ENCODE measurements around the gene CDCA4. TPM values are rescaled to one million over a fixed set of nuclear protein-coding genes. Genes with fewer than 3 reads are reported as not detected.

Gene CDCA4
- total and polyA plus RNA-seq, 2 donors (not counting 1 experiment from before 2014, with no cell fraction given), result 6.3 to 11.7 TPM

DNA sequence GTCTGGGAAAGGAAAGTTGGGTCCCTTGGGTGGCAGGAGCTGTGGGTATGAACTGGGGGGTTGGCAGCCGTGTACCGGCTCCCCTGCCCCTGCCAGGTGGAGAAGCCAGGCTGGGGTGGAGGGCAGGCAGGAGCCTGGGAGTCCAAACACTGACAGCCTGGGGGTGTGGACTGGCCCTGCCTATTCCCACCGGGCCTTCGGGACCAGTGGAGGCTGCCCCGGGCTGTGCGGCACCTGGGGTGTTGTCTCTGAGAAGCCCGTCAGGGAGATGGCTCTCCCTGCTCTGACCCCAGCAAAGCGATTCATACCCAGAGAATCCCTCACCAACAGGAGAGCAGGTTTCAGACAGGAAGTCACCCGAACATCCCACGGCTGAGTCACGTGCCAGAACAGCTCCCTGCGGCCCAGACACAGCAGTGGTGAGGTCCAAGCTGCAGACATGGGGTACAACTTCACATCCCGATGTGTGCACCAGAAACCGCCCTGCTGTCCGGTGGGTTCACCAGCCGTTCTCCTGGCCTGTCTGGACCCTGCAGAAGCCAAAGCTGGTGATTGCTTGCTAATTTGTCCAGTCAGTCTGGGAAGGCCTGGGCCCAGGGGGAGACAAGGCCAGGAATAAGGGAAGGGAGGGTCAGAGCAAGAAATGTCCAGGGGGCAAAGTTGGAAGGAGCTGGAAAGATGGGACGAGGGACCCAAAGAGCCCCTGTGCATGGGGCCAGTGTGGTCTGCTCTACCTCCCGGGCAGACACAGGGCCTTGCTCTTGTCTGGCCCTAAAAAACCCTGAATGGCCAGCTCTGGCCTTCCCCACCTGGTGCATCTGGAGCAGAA, 46.5 kb upstream of the CDCA4 start:
- Histone ChIP-seq H4K20me1 (ENCODE audit: control insufficient read depth, insufficient read depth, low read length, poor library complexity, severe bottlenecking) (peaks cover 12% of the 10 kb centered on the region), H3K79me2 (ENCODE audit: control insufficient read depth, insufficient read depth, low read length) (peaks cover 100% of the 10 kb centered on the region), H3K9me3 (ENCODE audit: control extremely low read depth in 1 of 3, control insufficient read depth in 2 of 3, insufficient read depth in 1 of 3, low read length in 2 of 3) (no peaks in the 10 kb centered on the region), H2AFZ (ENCODE audit: insufficient read depth, low read depth, low read length, poor library complexity, severe bottlenecking) (peak overlapping the region; percentile 61), H3K4me1 (ENCODE audit: control insufficient read depth in 2 of 2, insufficient read depth in 2 of 2, low read length in 2 of 2) (peaks cover 74 to 90% of the 10 kb centered on the region in 2 donors), H3K4me3 (ENCODE audit: control extremely low read depth in 1 of 5, extremely low read depth in 1 of 5, insufficient read depth in 1 of 5, low read depth in 2 of 5, low read length in 4 of 5) (no peak overlapping the region), H3K9ac (ENCODE audit: low read length) (peak overlapping the region; percentile 99), H3K27ac (ENCODE audit: low read length in 2 of 2) (peak overlapping the region; percentile 93 to 98), H3K4me2 (replicated peaks; ENCODE audit: low read depth, low read length, poor library complexity, severe bottlenecking) (peak overlapping the region; percentile 97), H3K27me3 (replicated peaks in 1 of 4; ENCODE audit: control extremely low read depth in 1 of 4, control insufficient read depth in 3 of 4, insufficient read depth in 4 of 4, low read length in 3 of 4) (no peaks in the 10 kb centered on the region), H3K36me3 (replicated peaks in 1 of 2; ENCODE audit: control extremely low read depth in 1 of 2, control insufficient read depth in 1 of 2, extremely low read depth in 1 of 2, insufficient read depth in 2 of 2, low read length in 1 of 2) (no peaks in the 10 kb centered on the region)
- TF ChIP-seq, protein P1, sequence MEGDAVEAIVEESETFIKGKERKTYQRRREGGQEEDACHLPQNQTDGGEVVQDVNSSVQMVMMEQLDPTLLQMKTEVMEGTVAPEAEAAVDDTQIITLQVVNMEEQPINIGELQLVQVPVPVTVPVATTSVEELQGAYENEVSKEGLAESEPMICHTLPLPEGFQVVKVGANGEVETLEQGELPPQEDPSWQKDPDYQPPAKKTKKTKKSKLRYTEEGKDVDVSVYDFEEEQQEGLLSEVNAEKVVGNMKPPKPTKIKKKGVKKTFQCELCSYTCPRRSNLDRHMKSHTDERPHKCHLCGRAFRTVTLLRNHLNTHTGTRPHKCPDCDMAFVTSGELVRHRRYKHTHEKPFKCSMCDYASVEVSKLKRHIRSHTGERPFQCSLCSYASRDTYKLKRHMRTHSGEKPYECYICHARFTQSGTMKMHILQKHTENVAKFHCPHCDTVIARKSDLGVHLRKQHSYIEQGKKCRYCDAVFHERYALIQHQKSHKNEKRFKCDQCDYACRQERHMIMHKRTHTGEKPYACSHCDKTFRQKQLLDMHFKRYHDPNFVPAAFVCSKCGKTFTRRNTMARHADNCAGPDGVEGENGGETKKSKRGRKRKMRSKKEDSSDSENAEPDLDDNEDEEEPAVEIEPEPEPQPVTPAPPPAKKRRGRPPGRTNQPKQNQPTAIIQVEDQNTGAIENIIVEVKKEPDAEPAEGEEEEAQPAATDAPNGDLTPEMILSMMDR (IDR thresholded peaks at IDR 0.05), result no peak
- no peak for TF ChIP-seq EZH2 (IDR thresholded peaks at IDR 0.05; ENCODE audit: borderline replicate concordance, insufficient read depth, low read depth, low read length, poor library complexity, severe bottlenecking)
- POLR2A ChIA-PET, result interaction anchor here (0.7 kb wide), 1 partner anchor 416 kb away, joined by 5 read pairs; no protein-coding TSS in a partner anchor
- DNase-seq, result peak; percentile 55
- peak overlapping the region; percentile 98 for H3K27ac Mint-ChIP-seq
- peak overlapping the region; percentile 87 for H3K4me3 Mint-ChIP-seq
- H3K4me1 Mint-ChIP-seq, result peaks cover 80% of the 10 kb centered on the region
- WGBS (ENCODE audit: insufficient coverage), result 56% methylated on average over 18 of the region's 18 CpGs
- ATAC-seq (ENCODE audit: low read depth), result no peak
- H3K27me3 Mint-ChIP-seq, result no peaks in the 10 kb centered on the region
- CTCF ChIA-PET, result interaction anchor here (0.6 to 11.9 kb wide), 5 partner anchors 7 to 26 kb away, joined by 3 to 192 read pairs (median 23); no protein-coding TSS in a partner anchor
- no peaks in the 10 kb centered on the region for H3K9me3 Mint-ChIP-seq (ENCODE audit: insufficient read depth)
- intact Hi-C loops (cut with micrococcal nuclease), result loop anchor here (5.0 to 10.0 kb wide), 2 partner anchors 315 to 417 kb away; partner anchors contain the start of genes CRIP1 and SIVA1
